ENCODE data around the gene KLK8. TPM values are rescaled to one million over a fixed set of nuclear protein-coding genes. Genes with fewer than 3 reads are reported as not detected.

KLK8 gene
- total RNA-seq, 1 donor from 2014 or later, result 9.1 TPM

GRCh38 chr19:51010066-51010795 lies 8.8 kb upstream of the KLK8 start:
- TF ChIP-seq, protein P1, sequence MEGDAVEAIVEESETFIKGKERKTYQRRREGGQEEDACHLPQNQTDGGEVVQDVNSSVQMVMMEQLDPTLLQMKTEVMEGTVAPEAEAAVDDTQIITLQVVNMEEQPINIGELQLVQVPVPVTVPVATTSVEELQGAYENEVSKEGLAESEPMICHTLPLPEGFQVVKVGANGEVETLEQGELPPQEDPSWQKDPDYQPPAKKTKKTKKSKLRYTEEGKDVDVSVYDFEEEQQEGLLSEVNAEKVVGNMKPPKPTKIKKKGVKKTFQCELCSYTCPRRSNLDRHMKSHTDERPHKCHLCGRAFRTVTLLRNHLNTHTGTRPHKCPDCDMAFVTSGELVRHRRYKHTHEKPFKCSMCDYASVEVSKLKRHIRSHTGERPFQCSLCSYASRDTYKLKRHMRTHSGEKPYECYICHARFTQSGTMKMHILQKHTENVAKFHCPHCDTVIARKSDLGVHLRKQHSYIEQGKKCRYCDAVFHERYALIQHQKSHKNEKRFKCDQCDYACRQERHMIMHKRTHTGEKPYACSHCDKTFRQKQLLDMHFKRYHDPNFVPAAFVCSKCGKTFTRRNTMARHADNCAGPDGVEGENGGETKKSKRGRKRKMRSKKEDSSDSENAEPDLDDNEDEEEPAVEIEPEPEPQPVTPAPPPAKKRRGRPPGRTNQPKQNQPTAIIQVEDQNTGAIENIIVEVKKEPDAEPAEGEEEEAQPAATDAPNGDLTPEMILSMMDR (conservative IDR thresholded peaks at IDR 0.05; ENCODE audit: low read depth, low read length), result no peak
- no peak for DNase-seq (ENCODE audit: low read depth)
- no peak overlapping the region for H3K4me3 ChIP-seq (ENCODE audit: low read depth, low read length)

DNA sequence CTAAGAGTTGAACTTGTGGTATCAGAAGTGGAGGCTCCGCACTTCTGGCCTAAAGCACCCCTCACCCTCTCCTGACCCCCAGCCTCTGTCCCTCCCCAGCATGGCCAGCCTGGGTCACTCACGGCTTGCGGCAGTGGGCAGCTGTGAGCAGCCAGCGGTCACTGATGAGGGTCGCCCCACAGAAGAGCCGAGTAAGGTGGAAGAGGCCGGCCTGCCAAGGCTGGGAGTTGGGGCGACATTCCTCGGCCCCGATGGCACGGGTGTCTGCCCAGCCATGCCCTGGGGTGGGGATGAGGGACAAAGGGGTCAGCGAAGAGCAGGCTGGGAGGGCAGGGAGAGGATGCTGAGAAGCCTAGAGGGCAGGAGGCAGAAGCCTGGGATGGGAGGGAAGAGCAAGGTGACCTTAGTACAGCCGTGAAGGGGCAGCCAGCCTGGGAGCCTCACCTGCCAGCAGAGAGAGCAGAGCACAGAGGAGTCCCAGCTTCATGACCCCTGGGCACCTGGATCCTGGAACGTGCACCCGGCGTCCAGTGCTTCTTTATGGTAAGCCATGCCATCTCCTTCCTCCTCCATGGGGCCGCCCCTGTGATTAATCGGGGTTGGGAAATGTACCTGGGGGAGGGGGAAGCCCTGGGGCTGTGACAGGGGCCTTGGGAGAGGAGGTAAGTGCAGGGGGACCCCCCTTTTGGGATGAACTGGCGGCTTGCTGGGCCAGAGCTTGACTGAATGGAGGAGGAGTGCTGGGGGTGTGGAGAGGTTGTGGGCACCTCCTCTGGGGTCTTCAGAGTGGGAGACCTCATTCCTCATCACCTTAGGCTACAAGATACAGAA lies 7.9 kb upstream of the KLK8 start:
- TF ChIP-seq, protein P1 (conservative IDR thresholded peaks at IDR 0.05; ENCODE audit: low read depth, low read length), result no peak
- DNase-seq (ENCODE audit: low read depth), result no peak
- H3K4me3 ChIP-seq (ENCODE audit: low read depth, low read length), result no peak overlapping the region

DNA sequence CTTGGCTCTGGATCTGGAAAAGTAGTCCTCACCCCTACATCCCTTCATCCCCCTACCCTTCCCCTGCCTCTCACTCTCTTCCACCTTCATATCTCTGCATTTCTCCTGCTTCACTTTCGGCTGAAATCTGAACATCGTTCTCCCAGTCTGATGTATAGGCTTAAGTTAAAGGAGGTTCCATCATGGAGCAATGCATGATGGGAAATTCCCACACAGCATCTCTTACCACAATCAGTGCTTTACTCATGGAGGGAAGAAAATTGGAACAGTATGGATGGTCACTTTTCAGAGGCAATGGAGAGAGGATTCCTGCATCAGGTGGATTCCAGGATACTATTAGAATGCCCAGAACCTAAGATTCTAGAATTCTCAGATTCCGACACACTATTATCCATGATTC lies 6.1 kb upstream of the KLK8 start:
- H3K4me3 ChIP-seq (ENCODE audit: low read depth, low read length), result no peak overlapping the region
- TF ChIP-seq, protein P1 (conservative IDR thresholded peaks at IDR 0.05; ENCODE audit: low read depth, low read length), result no peak
- no peak for DNase-seq (ENCODE audit: low read depth)

DNA sequence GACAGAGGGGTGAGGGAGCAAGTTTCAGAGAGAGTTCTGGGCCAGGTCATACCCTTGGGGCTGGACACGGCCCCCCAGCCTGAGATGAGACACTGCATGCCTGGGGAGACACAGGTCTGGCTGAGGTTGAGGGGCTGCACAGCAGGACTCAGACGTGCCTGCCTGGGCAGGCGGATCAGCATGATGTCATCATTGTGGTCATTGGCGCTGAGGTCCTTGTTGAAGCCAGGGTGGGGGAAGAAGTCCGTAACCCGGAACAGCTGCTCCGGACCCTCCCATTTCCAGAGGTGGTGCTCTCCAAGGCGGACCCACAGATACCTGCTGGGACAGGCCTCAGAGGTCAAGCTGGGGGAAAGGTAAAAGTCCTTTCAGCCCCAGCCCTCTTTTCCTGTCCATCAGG lies 5.0 kb upstream of the KLK8 start:
- TF ChIP-seq, protein P1 (conservative IDR thresholded peaks at IDR 0.05; ENCODE audit: low read depth, low read length), result no peak
- H3K4me3 ChIP-seq (ENCODE audit: low read depth, low read length), result no peak overlapping the region
- DNase-seq (ENCODE audit: low read depth), result no peak

DNA sequence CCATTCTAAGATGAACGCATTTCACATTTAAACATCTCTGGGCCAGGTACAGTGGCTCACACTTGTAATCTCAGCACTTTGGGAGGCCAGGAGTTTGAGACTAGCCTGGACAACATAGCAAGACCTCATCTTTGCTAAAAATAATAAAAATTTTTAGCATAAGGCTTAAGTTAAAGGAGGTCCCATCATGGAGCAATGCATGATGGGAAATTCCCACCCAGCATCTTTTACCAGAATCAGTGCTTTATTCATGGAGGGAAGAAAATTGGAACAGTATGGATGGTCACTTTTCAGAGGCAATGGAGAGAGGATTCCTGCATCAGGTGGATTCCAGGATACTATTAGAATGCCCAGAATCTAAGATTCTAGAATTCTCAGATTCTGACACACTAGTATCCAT lies 3.8 kb upstream of the KLK8 start:
- DNase-seq (ENCODE audit: low read depth), result no peak
- no peak overlapping the region for H3K4me3 ChIP-seq (ENCODE audit: low read depth, low read length)
- TF ChIP-seq, protein P1 (conservative IDR thresholded peaks at IDR 0.05; ENCODE audit: low read depth, low read length), result no peak

GRCh38 chr19:51003316-51003715 lies 1.9 kb upstream of the KLK8 start:
- TF ChIP-seq, protein P1 (conservative IDR thresholded peaks at IDR 0.05; ENCODE audit: low read depth, low read length), result no peak
- DNase-seq (ENCODE audit: low read depth), result no peak
- no peak overlapping the region for H3K4me3 ChIP-seq (ENCODE audit: low read depth, low read length)

Measured in epithelial cell of proximal tubule (primary cell).